ENCODE data around the gene NPTX1.
A peak's percentile ranks its signal among the peaks of the same experiment; 100 is the strongest.
"Not testable (repeated sequence)": the region's sequence is repeated elsewhere in the genome, so short reads cannot be mapped to it uniquely, and the experiment has no call there.

Gene NPTX1, protein sequence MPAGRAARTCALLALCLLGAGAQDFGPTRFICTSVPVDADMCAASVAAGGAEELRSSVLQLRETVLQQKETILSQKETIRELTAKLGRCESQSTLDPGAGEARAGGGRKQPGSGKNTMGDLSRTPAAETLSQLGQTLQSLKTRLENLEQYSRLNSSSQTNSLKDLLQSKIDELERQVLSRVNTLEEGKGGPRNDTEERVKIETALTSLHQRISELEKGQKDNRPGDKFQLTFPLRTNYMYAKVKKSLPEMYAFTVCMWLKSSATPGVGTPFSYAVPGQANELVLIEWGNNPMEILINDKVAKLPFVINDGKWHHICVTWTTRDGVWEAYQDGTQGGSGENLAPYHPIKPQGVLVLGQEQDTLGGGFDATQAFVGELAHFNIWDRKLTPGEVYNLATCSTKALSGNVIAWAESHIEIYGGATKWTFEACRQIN

DNA sequence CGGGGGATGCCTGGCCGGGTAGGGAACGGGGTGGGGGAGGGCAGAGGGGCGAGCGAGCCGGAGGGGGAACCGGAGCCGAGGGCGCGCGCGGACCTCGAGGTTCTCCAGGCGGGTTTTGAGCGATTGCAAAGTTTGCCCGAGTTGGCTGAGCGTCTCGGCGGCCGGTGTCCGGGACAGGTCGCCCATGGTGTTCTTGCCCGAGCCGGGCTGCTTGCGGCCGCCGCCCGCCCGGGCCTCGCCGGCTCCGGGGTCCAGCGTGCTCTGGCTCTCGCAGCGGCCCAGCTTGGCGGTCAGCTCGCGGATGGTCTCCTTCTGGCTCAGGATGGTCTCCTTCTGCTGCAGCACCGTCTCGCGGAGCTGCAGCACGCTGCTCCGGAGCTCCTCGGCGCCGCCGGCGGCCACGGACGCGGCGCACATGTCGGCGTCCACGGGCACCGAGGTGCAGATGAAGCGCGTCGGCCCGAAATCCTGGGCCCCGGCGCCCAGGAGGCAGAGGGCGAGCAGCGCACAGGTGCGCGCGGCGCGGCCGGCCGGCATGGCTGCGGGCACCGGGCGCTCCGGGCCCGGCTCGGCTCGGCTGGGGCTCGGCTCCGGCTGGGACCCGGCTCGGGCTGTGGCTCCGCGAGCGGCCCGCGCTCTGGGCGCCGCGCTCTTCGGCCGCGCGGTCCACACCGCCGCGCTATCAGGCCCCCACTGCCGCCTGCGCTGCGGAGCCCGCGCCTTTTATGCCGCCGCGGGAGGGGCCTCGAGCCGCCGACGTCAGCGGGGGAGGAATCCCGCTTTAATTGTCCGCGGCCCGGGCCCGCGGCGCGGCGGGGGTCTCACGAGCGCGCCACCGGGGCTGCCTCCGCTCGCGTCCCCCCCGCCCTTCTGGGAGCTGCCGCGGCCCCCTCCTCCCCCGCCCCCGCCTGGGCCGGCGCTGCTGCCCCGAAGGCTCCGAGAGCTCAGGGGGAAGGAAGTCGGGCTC lies at the start of gene NPTX1:
NPTX1 (minus strand) TSS at position 698 of the 967 bp plus-strand sequence; CDS start at position 537, 161 bp downstream.
- peak in 1 of 2 experiments; percentile 16 for DNase-seq

DNA sequence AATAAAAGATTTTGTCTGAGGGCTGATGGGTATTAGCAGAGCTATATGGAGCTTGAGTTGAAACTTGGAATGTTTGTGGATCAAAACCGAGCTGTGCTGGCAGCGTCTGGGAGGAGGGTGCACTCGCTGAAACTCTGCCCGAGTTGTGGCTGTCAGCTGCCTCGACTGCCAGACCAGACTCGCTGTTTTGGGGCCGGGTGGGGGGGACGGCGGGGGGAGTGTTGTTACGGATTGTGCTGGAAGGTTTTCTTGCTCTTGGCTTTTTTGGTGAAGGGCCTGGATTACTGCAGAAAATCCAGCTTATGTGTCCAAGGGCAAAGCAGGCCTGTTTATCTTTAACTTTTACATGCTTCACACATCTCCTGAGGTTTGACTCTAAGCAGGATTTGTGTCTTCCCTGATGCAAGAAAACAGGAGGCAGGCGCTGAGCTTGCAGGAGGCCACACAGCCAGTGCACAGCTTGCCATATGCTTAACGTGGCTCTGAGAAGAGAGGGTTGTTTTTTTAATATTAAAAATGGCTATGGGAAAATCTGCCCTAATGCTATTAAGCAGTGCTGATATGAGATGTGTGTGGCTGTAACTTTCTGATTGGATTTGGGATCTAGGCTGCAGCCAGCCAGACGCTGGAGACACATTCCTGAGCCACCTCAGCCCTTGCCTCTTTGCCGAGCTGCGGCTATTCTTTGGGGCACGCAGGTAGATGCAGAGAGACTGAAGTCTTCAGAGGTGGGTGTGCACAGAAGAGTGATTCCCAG lies 47.7 kb upstream of the NPTX1 start:
- no peak for DNase-seq

DNA sequence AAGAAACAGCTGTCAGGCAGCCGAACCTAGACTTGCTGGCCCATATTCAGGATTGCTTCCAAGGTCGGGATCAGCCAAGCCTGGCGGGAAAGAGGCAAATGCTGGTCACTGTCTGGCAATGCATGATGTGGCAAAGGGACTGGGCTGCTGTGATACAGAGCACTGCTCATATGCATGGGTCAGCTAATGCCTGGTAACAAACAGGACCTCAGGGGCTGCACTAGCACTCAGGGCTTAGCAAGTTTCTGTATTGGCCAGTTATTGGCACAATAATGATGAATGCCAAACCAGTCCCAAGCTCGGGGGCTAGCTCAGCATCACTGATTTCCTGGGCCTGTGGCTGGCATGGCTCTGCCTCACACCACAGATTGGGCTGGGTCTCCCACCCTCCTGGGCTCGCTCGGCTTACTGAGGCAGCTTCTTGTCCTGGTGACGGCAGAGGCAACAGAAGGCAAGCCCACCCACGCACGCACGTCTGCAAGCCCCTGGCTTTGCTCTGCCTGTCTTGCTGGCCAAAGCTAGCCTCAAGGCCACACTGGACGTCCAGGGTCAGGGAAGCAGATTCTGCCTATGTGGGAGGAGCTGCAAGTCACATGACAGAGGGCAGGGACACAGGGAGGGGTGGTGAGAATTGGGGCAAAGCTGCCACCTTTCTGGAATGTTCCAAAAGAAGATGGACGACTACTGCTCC lies 46.8 kb upstream of the NPTX1 start:
- no peak for DNase-seq

DNA sequence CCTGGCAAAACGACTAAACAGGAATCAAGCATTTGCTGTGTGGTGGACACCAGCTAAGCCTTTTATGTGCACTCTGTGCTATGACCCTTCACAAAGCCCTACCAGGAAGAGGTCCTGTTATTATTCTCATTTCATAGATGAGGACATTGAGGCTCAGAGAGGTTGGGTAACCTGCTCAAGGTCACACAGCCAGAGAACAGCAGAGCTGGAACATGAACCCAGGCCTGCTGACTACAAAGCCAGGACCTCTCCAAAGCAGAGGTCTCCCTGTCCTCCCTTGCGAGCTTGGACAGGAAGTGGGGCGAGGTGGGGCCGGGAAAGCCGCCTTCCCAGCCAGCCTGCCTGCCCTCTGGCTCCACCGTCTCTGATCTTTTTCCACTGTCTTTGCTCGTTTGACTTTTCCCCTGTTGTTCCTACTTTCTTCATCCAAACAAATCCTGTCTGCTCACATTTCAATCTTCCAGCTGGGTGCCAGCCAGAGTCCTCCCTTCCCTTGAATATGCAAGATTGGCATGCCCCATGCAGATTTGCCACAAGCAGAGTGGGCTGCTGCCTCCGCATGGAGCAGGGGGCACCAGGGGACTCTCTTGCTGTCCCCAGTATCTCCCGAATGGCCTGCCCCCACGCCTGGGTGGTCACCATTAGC lies 44.5 kb upstream of the NPTX1 start:
- DNase-seq: no peak

DNA sequence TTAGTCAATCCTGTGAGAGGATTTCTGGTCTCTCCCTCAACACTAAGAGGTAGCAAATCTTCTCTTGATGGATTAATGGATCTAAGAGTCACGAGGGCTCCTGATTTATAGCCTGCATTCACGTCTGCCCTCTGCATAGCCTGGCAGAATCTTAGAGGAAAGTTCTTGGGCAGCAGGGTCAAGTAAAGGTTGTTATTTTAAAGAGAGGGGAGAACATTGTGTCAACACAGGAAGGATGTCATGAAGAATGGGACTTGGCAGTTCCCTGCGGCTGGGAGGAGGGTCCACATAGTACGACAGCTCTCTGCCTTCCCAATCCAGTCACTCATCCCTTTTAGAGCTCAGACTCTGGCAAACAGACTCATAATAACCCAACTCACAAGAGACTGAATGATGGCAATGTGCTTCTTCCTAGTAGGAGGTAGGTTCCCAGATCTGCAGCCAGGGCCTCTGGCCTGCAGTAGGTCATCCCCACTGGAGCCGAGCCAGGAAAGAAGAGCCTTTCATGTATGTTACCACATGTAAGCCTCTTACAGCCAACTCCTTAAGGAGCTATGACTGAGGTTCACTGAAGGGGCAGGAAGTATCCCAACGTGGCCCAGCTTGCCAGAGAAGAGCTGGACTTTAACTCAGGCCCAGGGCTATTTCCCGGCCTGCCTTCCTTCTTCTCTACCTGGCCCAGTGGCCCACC lies 42.8 kb upstream of the NPTX1 start:
- DNase-seq: no peak

DNA sequence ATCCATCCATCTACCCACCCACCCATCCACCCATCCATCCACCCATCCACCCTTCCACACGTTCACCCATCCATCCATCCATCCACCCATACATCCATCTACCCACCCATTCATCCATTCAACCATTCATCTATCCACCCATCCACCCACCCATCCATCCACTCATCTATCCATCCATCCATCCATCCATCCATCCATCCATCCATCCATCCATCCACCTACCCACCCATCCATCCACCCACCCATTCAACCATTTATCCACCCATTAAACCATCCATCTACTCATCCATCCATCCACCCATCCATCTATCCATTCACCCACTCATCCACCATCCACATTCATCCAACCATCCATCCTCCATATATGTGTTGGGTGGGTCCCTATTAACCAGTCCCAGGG lies 42.0 kb upstream of the NPTX1 start:
- no peak for DNase-seq

DNA sequence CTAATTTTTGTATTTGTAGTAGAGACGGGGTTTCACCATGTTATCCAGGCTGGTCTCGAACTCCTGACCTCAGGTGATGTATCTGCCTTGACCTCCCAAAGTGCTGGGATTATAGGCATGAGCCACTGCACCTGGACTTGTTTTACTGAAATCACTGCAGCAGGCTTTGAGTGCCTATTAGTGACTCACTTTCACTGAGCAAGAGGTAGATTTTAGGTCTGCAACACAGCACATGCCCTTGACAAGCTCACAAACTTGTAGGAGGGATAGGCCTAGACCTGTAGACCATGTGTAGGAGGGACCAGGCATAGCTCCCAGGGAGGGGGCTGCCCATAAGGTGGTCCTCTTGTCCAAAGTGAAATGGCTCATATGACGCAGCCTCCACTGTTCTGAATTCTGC lies 41.2 kb upstream of the NPTX1 start:
- no peak for DNase-seq

DNA sequence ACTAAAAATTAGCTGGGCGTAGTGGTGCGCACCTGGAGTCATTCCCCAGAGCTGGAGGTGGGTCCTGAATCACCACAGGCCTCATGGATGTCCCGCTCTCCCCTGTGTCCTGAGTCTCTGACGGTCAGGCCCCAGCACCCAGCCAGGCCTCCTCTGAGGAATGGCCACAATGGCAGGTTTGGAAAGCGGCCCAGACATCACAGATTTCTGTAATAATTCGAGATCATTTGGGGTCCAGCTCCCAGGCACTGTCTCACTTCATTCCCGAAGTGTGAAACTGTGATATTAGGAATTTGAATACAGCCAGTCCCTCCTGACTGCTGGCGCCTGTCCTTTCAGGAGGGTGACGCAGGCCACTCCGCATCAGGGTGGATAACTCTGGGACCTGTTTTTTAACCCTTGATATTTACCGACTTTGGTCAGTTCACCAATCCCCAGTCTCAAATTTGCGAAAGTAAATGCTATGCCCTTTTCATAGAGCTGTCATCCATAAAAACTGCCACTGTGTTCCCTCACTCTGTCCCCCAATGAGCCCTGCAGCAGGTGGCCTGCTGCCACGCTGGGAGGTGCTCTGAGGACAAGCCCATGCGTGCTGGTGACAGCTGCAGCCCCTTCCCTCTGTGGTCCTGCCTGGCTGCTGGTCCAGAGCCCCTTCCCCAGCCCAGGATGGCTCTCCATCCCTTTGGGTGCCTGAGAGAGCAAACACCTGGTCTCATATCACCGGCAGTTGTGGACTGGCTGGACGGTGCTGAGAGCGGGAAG lies 39.9 kb upstream of the NPTX1 start:
- no peak for DNase-seq

DNA sequence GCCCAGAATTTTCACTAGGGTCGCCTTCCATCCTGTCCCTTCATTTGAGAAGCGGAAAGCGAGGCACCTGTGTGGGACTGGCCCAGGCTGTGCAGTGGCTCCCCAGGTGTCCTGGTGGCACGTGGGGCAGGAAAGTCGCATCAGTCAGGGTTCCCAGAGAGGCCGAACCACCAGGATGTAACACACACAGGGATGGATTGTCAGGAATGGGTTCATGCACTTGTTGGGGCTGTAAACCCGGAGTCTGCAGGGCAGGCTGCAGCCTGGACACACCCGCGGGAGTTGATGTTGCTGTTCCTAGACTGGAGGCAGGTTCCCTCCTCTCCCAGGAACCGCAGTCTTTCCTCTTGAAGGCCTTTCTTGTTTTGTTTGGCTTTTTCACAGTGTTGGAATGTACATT lies 37.5 kb upstream of the NPTX1 start:
- DNase-seq: no peak

DNA sequence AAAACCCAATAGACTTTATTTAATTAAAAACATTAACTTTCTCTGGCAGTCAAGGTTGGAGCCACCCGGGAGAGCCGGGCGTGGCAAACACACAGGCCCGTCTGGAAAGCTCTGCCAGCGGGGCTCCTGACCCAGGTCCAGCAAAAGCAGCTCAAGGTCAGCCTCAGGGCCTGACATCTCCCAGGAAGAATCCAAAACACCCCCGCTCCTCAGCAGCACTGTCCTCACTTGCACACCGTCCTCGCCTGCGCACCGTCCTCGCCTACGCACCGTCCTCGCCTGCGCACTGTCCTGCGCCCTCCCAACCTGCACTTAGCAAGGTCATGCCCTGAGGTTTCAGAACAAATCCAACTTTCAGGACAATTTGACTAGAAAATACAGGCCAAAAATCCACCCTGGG lies 36.8 kb upstream of the NPTX1 start:
- no peak for DNase-seq

DNA sequence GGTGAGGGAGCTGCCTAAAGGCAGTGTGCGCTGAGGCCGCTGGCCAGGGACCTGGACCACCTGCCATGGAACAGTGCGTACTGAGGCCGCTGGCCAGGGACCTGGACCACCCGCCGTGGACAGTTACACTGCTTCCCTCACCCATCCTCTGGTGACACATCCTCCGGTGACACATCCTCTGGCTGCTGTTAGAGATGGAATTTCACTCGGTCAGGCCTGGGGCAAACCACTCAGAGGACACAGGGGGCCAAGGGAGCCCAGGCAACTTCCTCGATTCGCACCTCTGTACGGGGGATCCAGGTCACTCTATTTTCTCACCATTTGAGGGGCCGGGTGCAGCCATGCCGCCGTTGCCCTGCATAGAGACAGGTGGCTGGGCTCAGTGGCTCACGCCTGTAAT lies 35.8 kb upstream of the NPTX1 start:
- no peak for DNase-seq

DNA sequence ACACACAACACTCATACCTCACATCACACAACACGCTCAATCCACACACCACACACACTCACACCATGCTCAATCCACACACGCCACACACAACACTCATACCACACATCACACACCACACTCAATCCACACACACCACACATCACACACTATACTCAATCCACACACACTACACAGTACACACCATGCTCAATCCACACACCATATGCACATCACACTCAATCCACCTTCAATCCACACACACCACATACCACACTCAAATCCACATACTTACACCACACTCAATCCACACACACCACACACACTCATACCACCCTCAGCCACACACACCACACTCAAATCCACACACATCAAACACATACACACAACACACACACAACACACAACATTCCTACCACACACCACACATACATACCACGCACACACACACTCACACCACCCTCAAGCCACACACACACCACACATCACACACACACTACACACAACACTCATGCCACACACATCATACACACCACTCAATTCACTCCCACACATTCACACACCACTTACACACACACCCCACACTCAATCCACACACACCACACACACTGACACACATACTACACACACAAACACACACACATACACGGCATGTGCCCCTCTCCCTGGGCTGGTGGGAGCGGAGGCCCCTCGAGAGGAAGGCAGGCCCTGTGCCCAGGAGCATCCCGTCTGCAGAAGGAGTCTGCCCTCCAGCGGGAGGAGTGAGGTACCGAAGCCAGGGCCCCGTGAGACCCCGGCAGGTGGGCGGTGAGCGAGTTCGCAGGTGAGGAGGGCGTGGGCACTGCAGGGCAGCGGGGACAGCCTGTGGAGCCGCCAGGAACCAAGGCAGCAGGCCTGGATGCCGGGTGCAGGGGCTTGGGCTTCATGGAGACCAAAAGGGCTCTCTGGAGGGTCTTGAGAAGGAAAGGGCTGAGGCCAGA lies 35.1 kb upstream of the NPTX1 start:
- DNase-seq: no peak

DNA sequence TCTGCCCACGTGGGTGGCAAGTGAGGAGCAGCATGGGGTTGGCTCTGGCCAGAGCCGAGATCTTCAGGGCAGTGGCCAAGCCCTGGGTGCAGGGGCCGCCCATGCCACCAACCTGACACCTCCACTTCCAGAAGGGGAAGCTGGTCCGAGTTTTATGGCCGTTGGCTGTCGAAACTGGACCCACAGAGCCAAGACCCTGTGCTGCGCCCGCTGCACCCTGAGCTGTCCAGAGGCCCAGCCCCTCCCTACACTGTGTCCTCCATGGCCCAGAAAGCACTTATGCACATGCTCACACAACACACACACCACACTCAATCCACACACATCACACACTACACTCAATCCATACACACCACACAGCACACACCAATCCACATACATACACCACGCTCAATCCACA lies 34.4 kb upstream of the NPTX1 start:
- DNase-seq: no peak

DNA sequence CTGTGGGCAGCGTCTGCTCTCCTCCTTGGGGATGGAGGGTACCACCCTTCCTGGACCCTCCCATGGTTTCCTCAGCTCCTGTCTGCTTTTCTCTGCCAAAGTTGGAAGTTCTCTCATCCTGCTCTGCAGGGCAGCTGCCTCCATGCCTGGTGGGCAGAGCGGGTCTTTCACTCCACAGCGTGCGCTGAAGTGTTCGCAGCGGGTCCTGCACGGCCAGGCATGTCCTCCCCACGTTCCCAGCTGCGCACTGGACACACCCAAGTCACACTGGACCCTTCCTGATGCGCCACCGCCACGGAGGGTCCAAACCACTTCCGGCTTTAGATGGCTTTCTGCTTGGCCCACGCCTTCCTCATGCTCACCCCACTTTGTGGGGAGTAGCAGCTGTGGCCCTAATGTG lies 33.7 kb upstream of the NPTX1 start:
- DNase-seq: no peak

DNA sequence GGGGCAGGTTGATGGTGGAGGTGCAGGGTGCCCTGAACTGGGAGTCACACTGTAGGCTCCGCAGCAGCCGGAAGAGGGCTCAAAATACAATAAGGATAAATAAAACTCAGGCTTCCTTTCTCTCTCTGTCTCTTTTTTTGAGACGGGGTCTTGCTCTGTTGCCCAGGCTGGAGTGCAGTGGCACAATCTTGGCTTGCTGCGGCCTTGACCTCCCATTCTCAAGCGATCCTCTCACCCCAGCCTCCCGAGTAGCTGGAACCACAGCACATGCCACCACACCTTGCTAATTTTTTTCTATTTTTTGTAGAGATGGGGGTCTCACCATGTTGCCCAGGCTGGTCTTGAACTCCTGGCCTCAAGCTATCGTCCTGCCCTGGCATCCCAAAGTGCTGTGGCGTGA lies 32.9 kb upstream of the NPTX1 start:
- no peak for DNase-seq

DNA sequence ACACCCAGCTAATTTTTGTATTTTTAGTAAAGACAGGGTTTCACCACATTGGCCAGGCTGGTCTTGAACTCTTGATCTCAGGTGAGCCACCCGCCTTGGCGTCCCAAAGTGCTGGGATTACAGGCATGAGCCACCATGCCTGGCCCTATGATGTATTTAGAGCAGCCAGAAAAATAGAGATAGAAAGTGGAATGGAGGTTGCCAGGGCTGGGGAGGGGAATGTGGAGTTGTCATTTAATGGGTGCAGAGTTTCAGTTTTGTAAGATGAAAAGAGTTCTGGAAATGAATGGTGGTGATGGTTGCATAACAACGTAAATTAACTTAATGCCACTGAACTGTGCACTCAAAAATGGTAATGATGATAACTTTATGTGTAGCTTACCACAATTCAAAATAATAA lies 31.6 kb upstream of the NPTX1 start:
- DNase-seq: no peak

DNA sequence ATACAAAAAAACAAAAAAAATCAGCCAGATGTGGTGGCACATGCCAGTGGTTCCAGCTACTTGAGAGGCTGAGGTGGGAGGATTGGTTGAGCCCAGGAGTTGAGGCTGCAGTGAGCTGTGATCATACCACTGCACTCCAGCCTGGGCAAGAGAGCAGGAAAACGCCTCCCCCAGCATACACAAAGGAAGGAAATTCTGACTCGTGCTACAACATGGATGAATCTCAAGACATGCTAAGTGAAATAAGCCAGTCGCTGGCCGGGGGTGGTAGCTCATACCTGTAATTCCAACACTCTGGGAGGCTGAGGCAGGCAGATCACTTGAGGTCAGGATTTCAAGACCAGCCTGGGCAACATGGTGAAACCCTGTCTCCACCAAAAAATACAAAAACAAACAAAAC lies 30.8 kb upstream of the NPTX1 start:
- not testable (repeated sequence) for DNase-seq

DNA sequence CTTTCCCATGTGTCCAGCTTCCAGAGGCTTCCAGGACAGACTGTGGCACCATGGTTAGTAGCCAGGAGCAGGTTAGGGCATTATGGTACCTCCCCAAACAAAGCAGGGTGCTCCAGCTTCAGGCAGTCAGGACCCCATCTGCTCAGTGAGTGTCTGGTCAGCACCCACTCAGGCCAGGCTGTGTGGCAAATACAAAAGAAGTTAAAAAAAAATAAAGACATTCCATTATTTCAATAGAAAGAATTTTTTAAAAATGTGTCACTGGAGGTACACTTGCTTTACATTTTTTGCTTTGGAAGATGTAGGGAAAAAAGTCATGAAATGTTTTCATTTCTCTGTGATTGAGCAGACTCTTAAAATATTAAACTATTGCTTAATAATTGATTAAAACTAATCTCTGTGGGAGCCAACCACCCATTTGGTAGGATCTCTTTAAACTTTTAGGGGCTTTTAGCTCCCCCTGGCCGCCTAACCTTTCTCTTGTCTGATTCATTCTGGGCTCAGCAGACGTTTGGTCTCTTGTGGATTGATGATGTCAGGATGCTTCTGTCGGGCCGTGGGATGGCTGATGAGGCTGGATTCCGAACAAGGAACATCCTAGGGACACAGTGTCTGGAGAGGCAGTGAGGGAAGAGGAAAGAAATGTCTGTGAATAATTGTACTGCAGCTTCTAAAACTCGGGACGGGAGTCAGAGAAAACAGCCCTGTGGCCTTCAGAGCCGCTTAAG lies 28.4 kb upstream of the NPTX1 start:
- DNase-seq: no peak

DNA sequence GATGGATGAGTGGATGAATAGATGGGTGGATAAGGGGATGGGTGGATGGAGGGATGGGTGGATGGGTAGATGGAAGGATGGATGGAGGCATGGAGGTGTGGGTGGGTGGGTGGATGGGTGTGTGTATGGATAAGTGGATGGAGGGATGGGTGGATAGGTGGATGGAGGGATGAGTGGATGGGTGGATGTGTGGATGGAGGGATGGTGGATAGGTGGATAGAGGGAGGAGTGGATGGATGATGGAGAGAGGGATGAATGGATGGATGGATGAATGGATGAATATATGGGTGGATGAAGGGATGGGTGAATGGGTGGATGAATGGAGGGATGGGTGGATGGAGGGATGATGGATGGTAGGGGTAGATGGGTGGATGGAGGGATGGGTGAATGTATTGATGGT lies 27.5 kb upstream of the NPTX1 start:
- no peak for DNase-seq

All from NCI-H187 (cell line).